NCI-H1092 treated with DMSO at 0.1 percent for 48 hours (cell line): ENCODE measurements around the gene AK4.
A peak's percentile ranks its signal among the peaks of the same experiment; 100 is the strongest.
"Not testable (repeated sequence)": the region's sequence is repeated elsewhere in the genome, so short reads cannot be mapped to it uniquely, and the experiment has no call there.

ENCODE experiments used
- DNase-seq: peaks from one replicate; lab custom pipeline; 2025; lab: John Stamatoyannopoulos, UW

The AK4 gene

DNA sequence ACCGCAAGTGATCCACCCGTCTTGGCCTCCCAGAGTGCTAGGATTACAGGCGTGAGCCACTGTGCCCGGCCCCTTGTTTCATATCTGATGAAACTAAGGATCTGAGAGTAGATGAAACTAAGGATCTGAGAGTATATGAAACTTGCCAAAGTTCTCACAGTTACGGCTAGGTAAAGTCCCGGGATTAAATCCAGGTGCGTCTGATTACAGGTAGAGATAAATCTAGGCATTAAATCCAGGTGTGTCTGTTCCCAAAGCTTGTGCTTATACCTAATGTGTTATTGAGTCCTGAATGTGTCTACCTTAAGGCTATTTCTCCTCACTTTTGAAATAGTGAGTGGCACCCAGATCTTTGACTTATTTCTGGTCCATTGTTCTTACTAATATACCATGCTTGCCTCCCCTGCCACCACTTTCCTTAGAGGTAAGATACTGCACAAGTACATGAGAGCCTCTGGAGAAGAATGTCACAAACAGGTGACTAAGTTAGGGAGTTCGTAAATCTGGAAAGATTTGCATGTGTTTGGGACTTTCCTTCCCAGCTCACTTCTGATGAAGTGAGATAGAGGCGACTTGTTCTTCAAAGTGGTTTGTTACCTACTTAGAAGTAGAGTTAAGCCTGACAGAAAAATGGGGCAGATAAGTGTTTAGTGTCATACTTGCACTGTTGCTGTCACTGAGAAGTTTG is 66.5 kb downstream of the AK4 start:
- DNase-seq: no peak

DNA sequence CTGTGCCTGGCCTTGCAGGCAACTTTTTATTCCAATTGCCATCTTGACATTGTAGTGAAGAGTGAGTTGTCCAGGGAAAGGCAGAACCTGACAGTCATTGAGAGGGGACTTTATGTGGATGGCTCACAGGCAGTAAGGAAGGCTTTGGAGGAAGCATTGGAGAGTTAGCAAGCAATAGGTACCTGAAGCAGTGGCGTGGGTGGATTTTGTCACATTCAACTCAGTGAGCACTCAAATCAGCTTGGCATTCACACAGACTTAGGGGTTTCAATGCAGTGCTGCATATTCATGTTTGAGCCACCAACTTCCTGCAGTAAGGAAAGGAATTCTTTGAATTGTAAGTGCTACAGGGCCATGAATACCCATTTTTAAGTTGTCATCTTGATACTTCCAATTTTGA is 69.0 kb downstream of the AK4 start:
- DNase-seq: no peak

DNA sequence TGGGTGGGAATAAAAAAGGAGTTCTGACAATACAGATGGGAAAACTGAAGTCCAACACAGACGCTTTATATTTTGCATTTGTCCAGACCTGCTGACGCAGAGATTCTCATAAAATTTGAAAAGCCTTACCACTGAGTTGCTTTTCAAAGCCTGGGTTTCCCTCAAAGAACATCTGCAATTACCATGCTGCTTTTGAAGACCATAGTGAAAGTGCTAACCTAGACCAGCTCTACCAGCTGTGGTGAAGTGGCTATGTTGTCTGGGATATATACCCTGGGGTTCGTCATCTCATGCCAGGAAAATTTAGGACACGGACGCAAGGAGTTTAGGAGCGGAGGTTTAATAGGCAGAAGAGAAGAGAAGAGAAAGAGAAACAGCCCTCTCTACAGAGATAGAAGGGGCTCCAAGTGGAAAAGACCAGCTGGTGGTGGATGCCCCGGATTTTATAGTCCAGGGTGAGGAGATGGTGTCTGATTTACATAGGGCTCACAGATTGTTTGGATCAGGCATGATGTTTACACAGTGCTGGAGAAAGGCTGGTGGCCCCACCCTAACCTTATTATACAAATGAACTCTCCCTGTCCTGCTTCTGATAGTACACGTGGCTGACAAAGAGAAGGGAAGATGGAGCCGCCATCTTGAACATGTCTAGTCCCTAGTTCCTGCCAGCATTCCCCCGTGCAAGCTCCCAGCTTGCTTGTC is 73.8 kb downstream of the AK4 start:
- no peak for DNase-seq

DNA sequence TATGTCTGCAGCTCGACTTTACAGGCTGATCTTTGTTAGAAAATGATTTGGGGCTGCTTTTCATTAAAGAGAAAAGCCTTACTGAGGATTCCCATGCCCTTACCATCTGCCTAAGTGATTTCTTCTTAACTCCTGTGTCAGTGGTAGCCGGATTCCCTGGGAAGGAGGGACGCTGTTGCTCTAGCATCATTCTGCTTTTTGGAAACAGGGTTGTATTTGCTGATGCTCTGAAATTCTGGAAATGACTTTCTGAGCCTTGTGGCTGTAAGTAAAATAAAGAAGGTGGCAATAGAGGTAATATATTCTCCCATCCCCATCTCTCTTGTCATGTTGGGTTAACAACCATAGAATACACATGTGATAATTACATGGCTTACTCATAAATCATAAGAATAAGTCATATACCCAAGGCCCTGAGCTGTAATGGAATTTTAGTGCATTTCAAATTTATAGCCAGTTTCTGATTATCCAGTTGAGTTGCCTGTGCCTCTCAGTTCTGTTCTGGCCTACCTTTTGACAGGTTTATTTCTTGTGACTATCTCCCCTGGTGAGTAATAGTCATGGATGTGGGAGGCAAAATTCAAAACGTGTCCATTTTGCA is 74.4 kb downstream of the AK4 start:
- DNase-seq: no peak

DNA sequence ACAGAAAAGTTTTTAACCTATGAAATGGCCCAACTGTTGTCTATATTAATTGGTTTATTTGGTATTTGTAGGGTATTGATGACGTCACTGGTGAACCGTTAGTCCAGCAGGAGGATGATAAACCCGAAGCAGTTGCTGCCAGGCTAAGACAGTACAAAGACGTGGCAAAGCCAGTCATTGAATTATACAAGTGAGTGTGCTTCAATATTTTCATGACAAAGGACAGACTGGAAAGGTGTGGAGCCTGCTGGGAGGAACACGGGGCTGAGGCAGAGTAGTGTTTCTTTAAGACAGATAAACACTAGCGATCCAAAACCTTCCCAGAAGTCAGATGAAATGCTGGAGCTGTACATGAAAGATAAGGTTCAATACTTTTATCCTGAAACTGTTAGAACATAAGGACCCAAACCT is 76.7 kb downstream of the AK4 start:
- no peak for DNase-seq

DNA sequence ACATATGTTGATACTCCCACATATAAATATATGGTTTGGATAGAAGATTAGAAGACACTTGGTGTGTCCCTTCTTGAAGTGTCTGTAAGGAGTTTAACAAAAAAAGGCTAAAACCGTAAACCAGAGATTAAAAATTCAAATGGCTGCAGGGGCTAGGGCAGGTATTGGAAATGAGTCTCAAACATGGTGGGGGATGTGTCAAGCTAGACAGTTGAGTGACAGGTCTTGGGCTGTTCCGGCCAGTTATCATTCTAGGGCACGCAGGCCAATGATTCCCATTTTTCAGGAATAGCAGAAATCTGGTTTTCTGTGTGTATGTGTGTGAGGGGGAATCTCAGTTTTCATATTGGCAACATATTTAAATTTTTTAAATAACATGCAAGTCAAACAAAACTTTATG is 77.2 kb downstream of the AK4 start:
- DNase-seq: no peak

DNA sequence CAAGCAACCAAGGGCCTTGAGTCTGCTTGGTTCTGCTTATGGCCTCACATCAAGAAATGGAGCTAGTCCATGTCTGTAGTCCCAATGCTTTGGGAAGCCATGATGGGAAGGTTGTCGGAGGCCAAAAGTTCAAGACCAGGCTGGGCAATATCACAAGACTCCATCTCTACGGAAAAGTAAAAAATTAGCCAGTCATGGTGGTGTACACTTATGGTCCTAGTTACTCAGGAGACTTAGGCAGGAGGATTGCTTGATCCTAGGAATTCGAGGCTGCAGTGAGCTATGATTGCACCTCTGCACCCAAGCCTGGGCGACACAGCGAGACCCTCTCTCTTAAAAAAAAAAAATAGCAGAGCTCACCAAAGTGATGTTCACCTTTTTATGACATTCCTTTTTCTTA is 81.2 kb downstream of the AK4 start:
- DNase-seq: no peak

DNA sequence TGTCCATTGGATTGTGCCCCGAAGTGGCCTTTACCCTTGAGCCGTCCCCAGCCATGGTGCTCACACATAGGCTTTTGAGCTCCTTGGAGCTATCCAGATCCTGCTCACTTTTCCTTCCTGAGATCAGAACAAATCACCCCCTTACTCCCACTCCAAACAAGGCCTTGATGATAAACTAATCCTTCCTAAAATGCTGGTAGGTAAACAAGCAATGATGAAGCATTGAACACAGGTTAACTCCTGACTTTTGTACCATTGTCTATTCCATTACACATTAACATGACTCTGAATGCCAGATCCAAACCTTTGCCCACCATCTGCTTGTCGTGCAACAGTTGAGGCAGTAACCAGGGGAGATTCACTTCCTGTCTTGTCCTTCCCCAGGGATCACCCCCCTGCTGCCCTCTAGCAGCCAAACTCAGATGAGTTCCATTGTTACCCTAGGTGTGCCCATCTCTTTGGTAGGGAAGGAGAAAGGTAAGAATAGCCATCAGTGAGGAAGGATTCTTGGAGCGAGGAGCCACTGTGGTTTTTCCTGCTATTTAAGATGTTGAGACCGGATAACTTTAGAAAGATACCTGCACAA is 81.8 kb downstream of the AK4 start:
- DNase-seq: no peak

DNA sequence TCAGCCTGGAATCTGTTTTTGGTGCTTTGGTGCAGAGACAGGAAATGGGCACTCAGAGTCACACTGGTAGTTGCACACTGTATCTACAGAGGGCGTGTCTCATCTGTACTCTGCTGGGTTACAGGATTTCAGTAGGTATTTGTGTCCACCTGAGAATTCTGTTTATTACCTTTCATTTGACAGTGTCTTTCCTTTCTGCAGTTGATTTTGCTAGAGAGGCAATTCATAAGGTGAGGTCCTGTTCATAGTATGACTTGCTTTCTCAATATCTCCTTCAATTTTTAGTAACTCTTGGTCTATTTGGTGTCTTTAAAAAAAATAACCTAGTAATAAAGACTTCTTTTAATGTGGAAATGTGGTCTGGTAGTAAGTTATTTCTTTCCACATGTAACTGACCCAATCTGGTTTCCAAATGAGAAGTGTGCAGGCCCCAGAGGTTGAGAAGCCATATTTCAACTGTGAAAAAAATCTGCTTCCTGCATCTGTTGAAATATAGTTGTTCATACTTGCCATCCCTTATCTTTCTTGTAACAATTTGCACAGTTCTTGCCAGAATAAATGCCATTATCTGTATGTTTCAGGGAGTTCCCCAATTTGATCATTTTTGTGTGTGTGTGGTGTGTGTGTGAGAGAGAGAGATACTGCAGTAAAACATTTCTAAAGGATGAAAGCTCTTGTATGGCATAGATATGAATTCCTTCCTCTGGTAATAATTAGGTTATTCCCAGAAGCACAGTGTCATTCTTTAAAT is 82.9 kb downstream of the AK4 start:
- DNase-seq: no peak

DNA sequence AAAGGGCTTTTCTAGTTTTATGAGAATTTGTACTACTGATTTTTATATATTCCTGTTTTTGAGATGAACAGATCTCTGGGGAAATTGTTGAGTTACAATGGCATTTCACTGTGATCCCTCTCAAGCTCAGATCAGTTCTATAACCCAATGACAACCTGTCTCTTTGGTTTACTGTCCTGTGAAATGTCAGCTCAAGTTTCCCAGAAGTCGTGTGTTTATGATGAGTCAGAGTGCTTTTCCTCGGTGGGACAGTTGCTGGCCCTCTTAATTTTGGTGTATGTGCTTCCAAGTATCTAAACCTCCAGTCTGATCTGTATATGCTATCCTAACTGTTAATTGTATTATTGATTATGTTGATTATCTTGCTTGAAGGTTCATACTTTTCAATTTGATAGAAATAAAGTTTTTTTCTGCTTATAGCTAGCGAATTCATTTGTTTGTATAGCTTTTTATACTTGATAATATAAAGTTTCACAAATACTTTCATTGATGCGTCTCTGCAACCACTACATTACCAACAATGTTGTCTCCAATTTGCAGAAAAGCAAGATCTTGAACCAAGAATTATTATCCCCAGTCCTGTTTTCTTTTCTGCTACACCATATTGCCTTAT is 83.8 kb downstream of the AK4 start:
- no peak for DNase-seq

DNA sequence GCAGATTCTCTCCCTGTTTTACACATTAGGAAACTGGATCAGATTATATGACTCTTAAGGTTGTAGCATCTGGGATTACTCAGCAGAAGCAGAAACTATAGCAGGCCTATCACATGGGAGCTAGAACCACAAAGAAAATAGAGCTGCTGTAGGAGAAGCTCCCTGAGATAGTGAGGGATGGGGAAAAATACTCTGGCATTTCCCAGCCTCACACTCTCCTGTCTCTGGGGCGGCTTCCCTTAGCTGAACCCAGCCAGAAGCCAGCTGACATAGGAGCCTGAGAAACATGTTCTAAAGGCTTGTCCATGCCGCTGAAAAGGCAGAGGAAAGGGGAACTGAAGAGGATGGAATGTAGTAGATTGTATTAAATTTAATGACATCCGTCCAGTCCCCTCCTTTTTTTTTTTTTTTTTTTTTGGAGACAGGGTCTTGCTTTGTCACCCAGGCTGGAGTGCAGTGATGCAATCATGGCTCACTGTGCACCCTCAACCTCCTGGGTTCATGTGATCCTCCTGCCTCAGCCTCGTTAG is 84.5 kb downstream of the AK4 start:
- DNase-seq: no peak

DNA sequence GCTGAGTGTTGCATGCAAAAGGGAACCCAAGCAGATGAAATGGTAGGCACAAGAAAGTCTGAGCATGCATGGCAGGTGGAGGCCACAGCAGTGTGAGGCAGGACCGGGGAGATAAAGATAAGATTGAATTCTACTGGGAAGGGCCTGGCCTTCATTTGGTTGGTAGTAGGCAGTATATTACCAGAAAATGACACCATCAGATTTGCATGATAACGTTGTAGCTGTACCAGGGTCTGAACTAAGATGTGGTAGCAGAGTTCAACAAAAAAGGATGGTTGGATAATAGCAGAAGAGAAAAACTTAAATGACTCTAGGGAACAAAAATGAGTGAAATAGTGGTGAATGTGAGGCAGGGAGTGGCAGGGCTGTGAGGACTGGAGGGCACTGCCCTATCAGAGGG is 85.8 kb downstream of the AK4 start:
- no peak for DNase-seq

DNA sequence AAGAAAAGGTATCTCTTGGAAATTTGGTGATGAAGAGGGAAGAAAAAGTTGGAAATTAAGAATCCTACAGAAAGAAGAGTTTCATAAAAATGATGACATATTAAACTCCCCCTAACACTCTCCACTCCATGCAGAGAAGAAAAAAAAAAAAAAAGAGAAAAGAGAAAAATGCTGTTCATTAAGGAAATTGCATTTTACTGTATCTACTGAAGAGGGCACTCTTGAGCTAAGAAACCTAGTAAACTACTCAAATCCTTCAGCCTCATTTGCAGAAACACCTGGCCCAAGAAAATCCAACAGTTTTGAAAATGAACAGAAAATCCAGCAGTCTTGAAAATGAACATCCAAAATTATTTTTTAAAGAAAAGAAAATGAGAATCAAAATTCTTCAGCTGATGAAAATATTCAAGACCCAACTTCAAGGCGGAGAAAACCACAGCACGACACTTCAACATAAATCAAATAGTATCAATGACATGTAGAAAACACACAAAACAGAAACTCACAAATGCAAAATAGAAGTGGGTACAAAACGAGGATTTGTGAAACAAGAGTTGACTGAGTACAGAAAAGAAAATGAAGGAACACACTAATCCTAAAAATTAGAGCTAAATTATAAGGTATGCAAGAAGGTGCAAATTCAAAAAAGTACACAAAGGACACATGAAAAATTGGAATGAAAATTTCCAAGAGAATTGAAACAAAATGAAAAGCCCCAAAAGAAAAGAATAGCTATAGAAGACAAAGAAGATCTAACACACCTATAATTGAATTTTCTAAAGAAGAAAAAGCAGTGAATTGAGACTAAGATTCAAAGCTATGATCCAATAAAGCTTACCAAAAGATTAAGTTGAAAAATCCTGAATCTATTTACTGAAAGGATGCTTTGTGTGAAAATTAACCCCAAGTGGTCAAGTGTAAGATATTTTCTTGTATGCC is 88.1 kb downstream of the AK4 start:
- peak; percentile 6 for DNase-seq

DNA sequence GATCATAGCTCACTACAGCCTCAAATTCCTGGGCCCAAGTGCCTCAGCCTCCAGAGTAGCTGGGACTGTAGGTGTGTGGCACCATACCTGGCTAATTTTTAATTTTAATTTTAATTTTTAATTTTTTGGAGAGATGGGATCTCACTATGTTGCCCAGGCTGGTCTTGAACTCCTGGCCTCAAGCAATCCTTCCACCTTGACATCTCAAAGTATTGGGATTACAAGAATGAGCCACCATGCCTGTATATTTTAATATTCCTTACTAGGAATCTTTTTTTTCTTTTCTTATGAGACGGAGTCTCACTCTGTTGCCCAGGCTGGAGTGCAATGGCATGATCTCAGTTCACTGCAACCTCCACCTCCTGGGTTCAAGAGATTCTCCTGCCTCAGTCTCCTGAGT is 89.1 kb downstream of the AK4 start:
- not testable (repeated sequence) for DNase-seq

DNA sequence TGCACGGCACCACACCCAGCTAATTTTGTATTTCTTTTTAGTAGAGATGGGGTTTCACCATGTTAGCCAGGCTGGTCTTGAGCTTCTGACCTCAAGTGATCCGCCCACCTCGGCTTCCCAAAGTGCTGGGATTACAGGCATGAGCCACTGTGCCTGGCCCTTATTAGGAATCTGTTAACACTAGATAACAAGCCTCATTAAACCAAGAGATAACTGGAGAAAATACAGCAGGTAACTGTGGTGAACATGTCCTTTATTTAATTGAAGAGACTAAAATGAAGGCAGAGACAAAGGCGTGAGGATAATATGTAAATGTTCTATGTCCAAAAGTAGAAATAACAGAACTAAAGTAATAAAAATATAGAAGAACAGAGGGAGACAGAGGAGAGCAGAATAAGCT is 89.5 kb downstream of the AK4 start:
- no peak for DNase-seq

DNA sequence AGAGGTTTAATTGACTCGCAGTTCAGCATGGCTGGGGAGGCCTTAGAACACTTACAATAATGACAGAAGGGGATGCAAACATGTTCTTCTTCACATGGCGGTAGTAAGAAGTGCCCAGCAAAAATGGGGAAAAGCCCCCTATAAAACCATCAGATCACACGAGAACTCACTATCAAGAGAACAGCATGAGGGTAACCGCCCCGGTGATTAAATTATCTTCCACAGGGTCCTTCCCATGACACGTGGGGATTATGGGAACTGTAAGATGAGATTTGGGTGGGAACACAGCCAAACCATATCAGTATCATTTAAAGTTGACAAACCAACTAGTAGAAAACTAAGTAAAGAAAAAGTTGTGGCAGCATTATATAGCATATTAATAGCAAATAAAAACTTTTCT is 90.0 kb downstream of the AK4 start:
- DNase-seq: no peak

DNA sequence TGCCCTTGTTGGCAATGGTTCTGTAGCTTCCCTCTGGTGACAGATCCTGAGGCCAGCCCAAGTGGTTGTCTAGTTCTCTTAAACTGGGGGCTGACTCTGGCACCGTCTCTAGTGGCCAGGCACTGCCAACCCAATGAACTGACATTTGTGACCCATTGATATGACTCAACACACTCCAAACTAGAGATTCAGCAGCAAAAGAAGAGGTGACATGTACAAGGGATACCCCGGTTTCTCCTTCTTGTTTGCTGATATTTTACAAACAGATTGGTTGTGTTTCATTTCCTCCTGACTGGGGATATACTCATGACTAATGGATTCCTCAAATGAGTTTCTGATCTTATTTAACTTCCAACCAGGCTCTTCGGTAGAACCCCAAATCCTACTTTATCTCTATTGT is 95.5 kb downstream of the AK4 start:
- DNase-seq: no peak

DNA sequence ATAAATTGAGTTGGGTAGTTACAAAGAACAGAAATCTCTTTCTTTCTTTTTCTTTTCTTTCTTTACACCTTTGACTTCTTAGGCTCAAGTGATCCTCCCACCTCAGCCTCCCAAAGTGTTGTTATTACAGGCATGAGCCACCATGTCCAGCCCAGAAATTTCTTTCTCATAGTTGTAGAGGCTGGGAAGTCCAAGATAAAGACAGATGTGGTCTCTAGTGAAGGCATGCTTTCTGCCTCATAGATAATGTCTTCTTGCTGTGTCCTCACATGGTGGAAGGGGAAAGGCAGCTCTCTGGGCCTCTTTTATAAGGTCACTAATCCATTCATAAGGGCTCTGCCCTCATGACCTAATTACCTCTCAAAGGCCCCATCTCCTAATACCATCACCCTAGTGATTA is 97.3 kb downstream of the AK4 start:
- DNase-seq: no peak

DNA sequence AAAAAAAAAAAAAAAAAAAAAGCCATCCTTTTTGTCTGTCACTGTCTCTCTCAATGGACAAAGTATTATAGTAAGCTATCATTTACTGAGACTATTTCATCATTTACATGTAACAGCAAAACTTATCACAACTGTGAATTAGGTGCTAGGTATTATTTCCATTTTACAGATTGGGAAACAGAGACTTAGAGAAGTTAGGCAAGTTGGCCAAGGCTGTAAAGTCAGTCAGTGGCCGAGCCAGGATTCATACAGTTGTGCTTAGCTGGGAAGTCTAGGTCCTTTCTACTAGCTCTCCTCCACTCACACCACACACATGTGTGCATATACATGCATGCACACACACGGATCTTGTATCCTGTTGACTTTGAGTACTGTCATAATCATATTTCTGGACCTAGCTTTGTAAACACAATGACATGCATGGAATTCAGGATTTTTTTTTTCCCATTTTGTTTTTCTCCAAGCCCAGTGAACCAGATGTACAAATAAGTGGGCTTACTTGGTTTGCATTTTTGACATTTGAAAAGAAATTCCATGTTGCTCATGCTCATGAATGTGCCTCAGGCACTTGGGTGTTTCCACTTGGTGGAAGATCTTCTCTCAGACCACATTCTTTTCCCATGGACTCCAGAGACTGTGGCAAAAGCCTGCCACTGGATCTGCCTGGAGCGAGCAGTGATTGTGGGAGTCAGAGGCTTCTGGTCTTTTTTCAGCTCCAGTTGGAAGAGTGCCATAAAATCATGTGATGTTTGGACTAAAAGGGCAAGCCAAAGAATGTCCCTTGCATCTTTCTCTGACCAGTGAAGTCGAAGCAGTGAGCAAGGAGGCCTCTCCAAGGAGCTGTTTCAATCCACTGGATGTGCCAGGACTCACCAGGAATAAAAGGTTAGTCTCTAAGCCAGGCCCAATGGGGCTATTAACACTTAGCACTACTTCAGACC is 99.7 kb downstream of the AK4 start:
- no peak for DNase-seq

DNA sequence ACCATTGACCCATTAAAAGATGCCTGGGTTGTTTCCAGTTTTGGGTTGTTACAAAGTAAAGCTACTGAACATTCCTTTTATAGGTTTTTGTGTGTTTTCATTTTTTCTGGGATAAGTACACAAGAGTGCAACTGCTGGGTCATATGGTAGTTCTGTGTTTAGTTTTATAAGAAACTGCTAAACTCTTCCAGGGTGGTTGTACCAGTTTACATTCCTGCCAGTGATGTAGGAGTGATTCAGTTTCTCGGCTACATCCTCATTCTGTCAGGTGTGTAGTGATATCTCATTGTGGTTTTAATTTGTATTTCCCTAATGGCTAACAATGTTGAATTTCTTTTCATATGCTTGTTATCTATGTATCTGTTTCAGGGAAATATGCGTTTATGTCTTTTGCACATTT is 102.8 kb downstream of the AK4 start:
- no peak for DNase-seq
